Measurements from ENCODE around the gene FUT9. TPM values are rescaled to one million over a fixed set of nuclear protein-coding genes. Genes with fewer than 3 reads are reported as not detected.

The FUT9 gene
- total and polyA plus RNA-seq, 2 of the 8 experiments (the other 6 are each of a cell fraction or from before 2014, with no cell fraction given) = 0.85 to 4.9 TPM

DNA sequence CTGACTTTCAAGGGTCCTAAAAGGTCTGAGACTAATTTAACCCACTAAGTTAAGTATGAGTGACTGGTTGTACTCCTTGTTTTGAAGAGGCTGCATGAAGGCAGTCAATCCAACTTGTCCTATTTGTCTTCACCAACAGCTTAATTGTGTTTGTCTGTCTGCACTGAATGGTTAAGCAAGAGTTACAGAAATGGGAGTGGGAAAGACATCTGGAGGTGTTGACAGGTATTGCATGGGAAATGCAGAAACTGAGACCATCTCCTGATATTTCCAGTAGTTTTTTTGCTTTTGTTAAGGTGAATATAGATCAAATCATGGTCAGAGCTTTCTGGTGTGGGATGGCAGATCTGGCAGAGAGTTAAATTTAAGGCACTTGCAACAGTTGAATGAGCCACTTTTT lies 6.5 kb downstream of the FUT9 start:
- no peak overlapping the region for H3K56ac ChIP-seq (replicated peaks; ENCODE audit: insufficient read length, low read depth, low read length)
- no peak overlapping the region for H2AK5ac ChIP-seq (ENCODE audit: low read depth, low read length)
- no peak overlapping the region for H3K9ac ChIP-seq (replicated peaks in 1 of 4; ENCODE audit: extremely low read depth in 1 of 4, low read depth in 3 of 4, low read length in 3 of 4)
- TF ChIP-seq GABPA (IDR thresholded peaks at IDR 0.05; ENCODE audit: borderline replicate concordance, insufficient read depth, low read length) (no peak), JUN (IDR thresholded peaks at IDR 0.05; ENCODE audit: low read depth, low read length) (no peak), SP1 (IDR thresholded peaks at IDR 0.05; ENCODE audit: low read depth, low read length) (no peak), CHD1 (IDR thresholded peaks at IDR 0.05; ENCODE audit: low read depth, low read length) (no peak), TAF7 (optimal IDR thresholded peaks at IDR 0.05; ENCODE audit: borderline replicate concordance, low read depth, low read length) (no peak), SUZ12 (IDR thresholded peaks at IDR 0.05; ENCODE audit: low read length) (no peak), RBBP5 (IDR thresholded peaks at IDR 0.05; ENCODE audit: borderline replicate concordance, low read depth, low read length) (no peak), ZNF274 (IDR thresholded peaks at IDR 0.05; ENCODE audit: borderline replicate concordance, extremely low read depth, low read length) (no peak), KDM5A (IDR thresholded peaks at IDR 0.05; ENCODE audit: low read length) (no peak), ASH2L (IDR thresholded peaks at IDR 0.05; ENCODE audit: low read length) (no peak), POLR2AphosphoS5 (IDR thresholded peaks at IDR 0.05; ENCODE audit: low read depth, low read length) (no peak)
- TF ChIP-seq, protein P1, sequence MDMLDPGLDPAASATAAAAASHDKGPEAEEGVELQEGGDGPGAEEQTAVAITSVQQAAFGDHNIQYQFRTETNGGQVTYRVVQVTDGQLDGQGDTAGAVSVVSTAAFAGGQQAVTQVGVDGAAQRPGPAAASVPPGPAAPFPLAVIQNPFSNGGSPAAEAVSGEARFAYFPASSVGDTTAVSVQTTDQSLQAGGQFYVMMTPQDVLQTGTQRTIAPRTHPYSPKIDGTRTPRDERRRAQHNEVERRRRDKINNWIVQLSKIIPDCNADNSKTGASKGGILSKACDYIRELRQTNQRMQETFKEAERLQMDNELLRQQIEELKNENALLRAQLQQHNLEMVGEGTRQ (IDR thresholded peaks at IDR 0.05; ENCODE audit: low read length) = no peak
- CTCF ChIA-PET (ENCODE audit: partially characterized antibody) = interaction anchor here (1.0 to 1.5 kb wide), 6 partner anchors 9 to 66 kb away, joined by 3 to 8 read pairs (median 3); no protein-coding TSS in a partner anchor
- H3K23me2 ChIP-seq (ENCODE audit: low read depth, low read length) = no peaks in the 10 kb centered on the region
- no peak overlapping the region for H3K4me2 ChIP-seq (ENCODE audit: insufficient read depth in 1 of 2, low read depth in 2 of 2, low read length in 2 of 2)
- no peak overlapping the region for H2BK12ac ChIP-seq (ENCODE audit: low read depth, low read length)
- H2BK20ac ChIP-seq (ENCODE audit: low read length) = no peak overlapping the region
- H3K79me1 ChIP-seq (ENCODE audit: low read depth, low read length) = no peaks in the 10 kb centered on the region
- no peak overlapping the region for H4K91ac ChIP-seq (replicated peaks; ENCODE audit: insufficient read length, low read length)
- H2BK15ac ChIP-seq (ENCODE audit: low read length) = no peak overlapping the region
- no peaks in the 10 kb centered on the region for H3K9me3 ChIP-seq (ENCODE audit: insufficient read depth in 2 of 2, low read depth in 1 of 2, low read length in 1 of 2)
- no peaks in the 10 kb centered on the region for H3K4me1 ChIP-seq (replicated peaks in 1 of 4; ENCODE audit: control insufficient read depth in 3 of 4, insufficient read depth in 4 of 4, low read length in 3 of 4)
- POLR2A ChIA-PET (ENCODE audit: partially characterized antibody) = interaction anchor here (0.6 kb wide), 1 partner anchor 667 kb away, joined by 3 read pairs; no protein-coding TSS in a partner anchor
- no peak overlapping the region for H4K8ac ChIP-seq (ENCODE audit: extremely low read depth, insufficient read depth, low read length)
- FAIRE-seq = no peak
- no peak overlapping the region for H3K4me3 ChIP-seq (ENCODE audit: extremely low read depth in 1 of 4, insufficient read depth in 2 of 4, low read depth in 3 of 4, low read length in 4 of 4)
- H3K4ac ChIP-seq (replicated peaks; ENCODE audit: insufficient read length, low read depth, low read length) = no peak overlapping the region
- DNase-seq (ENCODE audit: low read depth in 1 of 2, low spot score in 2 of 2) = no peak
- H4K5ac ChIP-seq (ENCODE audit: insufficient read length, low read depth, low read length) = no peak overlapping the region
- no peaks in the 10 kb centered on the region for H3K27me3 ChIP-seq (replicated peaks in 1 of 4; ENCODE audit: control insufficient read depth in 3 of 4, extremely low read depth in 1 of 4, insufficient read depth in 3 of 4, low read length in 3 of 4)
- no peak overlapping the region for H3K18ac ChIP-seq (ENCODE audit: extremely low read depth, low read length)
- no peak overlapping the region for H3K14ac ChIP-seq (ENCODE audit: insufficient read length)
- no peaks in the 10 kb centered on the region for H4K20me1 ChIP-seq (replicated peaks in 1 of 2; ENCODE audit: control insufficient read depth in 1 of 2, insufficient read depth in 2 of 2, low read length in 2 of 2)
- no peak overlapping the region for H2BK5ac ChIP-seq (ENCODE audit: low read depth, low read length)
- no peak overlapping the region for H2AFZ ChIP-seq (ENCODE audit: low read length)
- H3K27ac ChIP-seq (ENCODE audit: low read depth, low read length) = no peak overlapping the region
- peaks cover 0 to 7% of the 10 kb centered on the region in 2 experiments; a peak in 1 of 4 replicates for H3K79me2 ChIP-seq (ENCODE audit: control insufficient read depth in 1 of 2, insufficient read depth in 2 of 2, low read length in 2 of 2)
- H3K23ac ChIP-seq (ENCODE audit: insufficient read length) = no peak overlapping the region
- no peaks in the 10 kb centered on the region for H3K36me3 ChIP-seq (ENCODE audit: control insufficient read depth in 2 of 4, insufficient read depth in 4 of 4, low read length in 3 of 4)
- H2BK120ac ChIP-seq (replicated peaks; ENCODE audit: low read depth, low read length) = no peak overlapping the region
